Thymus (tissue), 11 donors: ENCODE data around the gene TACC2. TPM values are rescaled to one million over a fixed set of nuclear protein-coding genes. Genes with fewer than 3 reads are reported as not detected.
"Not testable (repeated sequence)": the region's sequence is repeated elsewhere in the genome, so short reads cannot be mapped to it uniquely, and the experiment has no call there.

Experiments used
- DNase-seq, 9 donors: peaks; one replicate each; pipeline ENCODE4 v3.0.0-alpha.2; 2013; ENCODE audit warnings: low spot score in 9 of 9, low read depth in 6 of 9, missing footprints in 1 of 9
- H3K27ac ChIP-seq, 2 donors: one replicate each; pipeline ENCODE4 v1.5.1; 2013; ENCODE audit warnings: control low read depth in 1 of 2, low read depth in 1 of 2, low read length in 1 of 2, mild to moderate bottlenecking in 1 of 2, moderate library complexity in 1 of 2
- H3K27me3 ChIP-seq, 2 donors: one replicate each; pipeline ENCODE4 v1.5.1; 2013; ENCODE audit warnings: low read length in 1 of 2; ENCODE audit not compliant: control insufficient read depth in 2 of 2, insufficient read depth in 1 of 2
- H3K36me3 ChIP-seq, 2 donors: one replicate each; pipeline ENCODE4 v1.5.1; 2013; ENCODE audit warnings: low read length in 1 of 2, mild to moderate bottlenecking in 1 of 2, moderate library complexity in 1 of 2; ENCODE audit not compliant: control insufficient read depth in 2 of 2, insufficient read depth in 2 of 2
- H3K4me1 ChIP-seq, 2 donors: one replicate each; pipeline ENCODE4 v1.5.1; 2013; ENCODE audit warnings: low read length in 2 of 2; ENCODE audit not compliant: control insufficient read depth in 2 of 2, insufficient read depth in 2 of 2
- H3K4me3 ChIP-seq, 2 donors: one replicate each; pipeline ENCODE4 v1.5.1; 2013; ENCODE audit warnings: low read length in 2 of 2, control low read depth in 1 of 2, mild to moderate bottlenecking in 1 of 2
- H3K9me3 ChIP-seq, 2 donors: one replicate each; pipeline ENCODE4 v1.5.1; 2013; ENCODE audit warnings: low read length in 1 of 2, mild to moderate bottlenecking in 1 of 2; ENCODE audit not compliant: control insufficient read depth in 2 of 2, insufficient read depth in 1 of 2
- WGBS: extraction: QIAGEN DNeasy Blood & Tissue Kit; methylation state at CpG from one replicate; pipeline ENCODE4 v1.1.7; 2013; 5-methylcytosine and 5-hydroxymethylcytosine counted together
- polyA plus RNA-seq: library from polyadenylated mRNA; stranded (reverse); fragments of 200-250 nt; gene quantifications from one replicate; pipeline ENCODE4 v1.2.3, GENCODE V29; 2013
- total RNA-seq: library from RNA; stranded (reverse); fragments of 120-200 nt; gene quantifications from one replicate; pipeline ENCODE4 v1.2.4, GENCODE V29; 2013
- donor health status: healthy.

TACC2 gene
- total and polyA plus RNA-seq, 2 donors = 4.6 to 57.3 TPM

DNA sequence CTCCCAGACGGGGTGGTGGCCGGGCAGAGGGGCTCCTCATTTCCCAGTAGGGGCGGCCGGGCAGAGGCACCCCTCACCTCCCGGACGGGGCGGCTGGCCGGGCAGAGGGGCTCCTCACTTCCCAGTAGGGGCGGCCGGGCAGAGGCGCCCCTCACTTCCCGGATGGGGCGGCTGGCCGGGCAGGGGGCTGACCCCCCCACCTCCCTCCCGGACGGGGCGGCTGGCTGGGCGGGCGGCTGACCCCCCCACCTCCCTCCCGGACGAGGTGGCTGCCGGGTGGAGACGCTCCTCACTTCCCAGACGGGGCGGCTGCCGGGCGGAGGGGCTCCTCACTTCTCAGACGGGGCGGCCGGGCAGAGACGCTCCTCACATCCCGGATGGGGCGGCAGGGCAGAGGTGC, 214.2 kb downstream of the TACC2 start:
- not testable (repeated sequence) for H3K4me3 ChIP-seq, H3K36me3 ChIP-seq

DNA sequence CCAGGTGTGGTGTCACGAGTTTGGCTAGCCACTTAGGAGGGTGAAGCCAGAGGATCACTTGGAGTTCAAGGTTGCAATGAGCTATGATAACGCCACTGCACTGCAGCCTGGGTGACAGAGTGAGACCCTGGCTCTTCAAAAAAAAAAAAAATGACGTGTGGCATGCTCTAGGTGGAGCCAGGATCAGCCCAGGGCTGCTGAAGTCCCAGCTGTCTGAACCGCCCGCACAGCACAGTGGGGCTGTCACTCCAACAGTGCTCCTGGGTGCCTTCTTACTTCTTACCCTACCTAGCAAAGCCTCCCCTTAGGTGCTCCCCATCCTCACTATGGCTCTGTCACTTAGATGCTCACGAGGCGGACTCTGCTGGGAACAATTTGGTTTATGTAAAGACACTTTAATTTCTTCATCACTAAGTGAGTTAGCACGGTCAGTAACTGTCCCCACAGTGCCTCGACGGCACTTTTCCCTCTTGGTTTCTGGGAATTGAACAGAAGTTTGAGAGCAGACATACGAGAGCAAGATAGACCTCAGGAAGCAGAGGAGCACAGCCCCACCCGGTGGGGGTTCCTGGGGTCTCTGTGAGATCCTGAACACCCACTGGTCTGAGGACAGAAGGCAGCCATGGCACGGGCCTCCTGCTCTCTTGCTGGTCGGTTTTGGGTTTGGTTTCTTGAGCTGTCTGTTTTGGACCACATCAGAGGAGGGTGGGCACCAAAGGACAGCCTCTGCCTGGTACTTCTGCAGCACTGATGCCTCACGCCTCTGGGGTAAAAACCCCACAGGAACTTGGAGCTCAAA, 215.9 kb downstream of the TACC2 start:
- Histone ChIP-seq H3K27ac (no peak overlapping the region), H3K9me3 (no peaks in the 10 kb centered on the region), H3K4me3 (no peak overlapping the region), H3K36me3 (no peaks in the 10 kb centered on the region), H3K4me1 (no peaks in the 10 kb centered on the region), H3K27me3 (no peaks in the 10 kb centered on the region)
- 87% methylated on average over 15 of the region's 15 CpGs for WGBS
- DNase-seq = no peak

More for the DNA sequence above, 214.2 kb downstream of the TACC2 start:
- not testable (repeated sequence) for H3K9me3 ChIP-seq, H3K27me3 ChIP-seq, DNase-seq, H3K27ac ChIP-seq, H3K4me1 ChIP-seq
- 96% methylated on average over 30 of the region's 33 CpGs for WGBS

DNA sequence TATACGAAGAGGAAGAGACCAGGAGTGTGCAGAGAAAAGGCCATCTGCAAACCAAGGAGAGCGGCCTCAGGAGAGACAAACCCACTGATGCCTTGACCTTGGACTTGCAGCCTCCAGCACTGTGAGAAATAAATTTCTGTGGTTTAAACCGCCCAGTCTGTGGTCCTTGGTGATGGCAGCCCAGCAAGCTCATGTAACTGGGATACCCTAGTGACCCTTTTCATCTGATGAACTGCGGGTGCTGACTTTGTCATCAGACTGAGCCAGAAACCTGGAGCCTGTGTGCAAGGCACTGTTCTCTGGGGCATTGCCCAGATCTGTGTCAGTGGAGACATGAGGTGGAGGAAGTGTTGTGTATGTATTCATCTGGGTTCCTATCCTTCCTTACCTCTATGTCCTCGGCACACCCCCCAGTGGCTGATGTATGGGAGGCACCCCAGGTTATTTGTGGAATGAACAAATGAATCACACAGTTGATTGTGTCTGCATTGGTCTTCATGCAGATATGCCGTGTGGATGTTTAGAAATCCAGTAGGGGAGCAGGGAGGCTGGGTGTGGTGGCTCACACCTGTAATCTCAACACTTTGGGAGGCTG, 217.6 kb downstream of the TACC2 start:
- no peaks in the 10 kb centered on the region for H3K4me1 ChIP-seq
- 95% methylated on average over 6 of the region's 6 CpGs for WGBS
- H3K27ac ChIP-seq = no peak overlapping the region
- no peaks in the 10 kb centered on the region for H3K27me3 ChIP-seq
- no peaks in the 10 kb centered on the region for H3K36me3 ChIP-seq
- H3K4me3 ChIP-seq = no peak overlapping the region
- no peak for DNase-seq
- H3K9me3 ChIP-seq = no peaks in the 10 kb centered on the region

DNA sequence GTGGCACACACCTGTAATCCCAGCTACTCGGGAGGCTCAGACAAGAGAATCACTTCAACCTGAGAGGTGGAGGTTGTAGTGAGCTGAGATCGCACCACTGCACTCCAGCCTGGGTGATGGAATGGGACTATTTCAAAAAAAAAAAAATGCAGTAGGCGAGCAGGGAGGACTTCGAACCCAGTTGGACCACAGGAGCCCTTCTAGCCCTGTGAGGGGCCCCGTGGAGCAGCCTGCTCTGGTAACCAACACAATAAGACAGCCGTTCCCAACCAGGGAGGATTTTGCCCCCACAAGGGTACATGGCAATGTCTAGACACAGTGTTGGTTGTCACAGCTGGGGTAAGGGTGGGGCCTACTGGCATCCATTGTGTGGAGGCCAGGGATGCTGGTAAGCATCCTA, 218.2 kb downstream of the TACC2 start:
- no peaks in the 10 kb centered on the region for H3K9me3 ChIP-seq
- 93% methylated on average over 6 of the region's 6 CpGs for WGBS
- DNase-seq = no peak
- H3K4me3 ChIP-seq = no peak overlapping the region
- H3K4me1 ChIP-seq = no peaks in the 10 kb centered on the region
- no peaks in the 10 kb centered on the region for H3K36me3 ChIP-seq
- H3K27me3 ChIP-seq = no peaks in the 10 kb centered on the region
- H3K27ac ChIP-seq = no peak overlapping the region

DNA sequence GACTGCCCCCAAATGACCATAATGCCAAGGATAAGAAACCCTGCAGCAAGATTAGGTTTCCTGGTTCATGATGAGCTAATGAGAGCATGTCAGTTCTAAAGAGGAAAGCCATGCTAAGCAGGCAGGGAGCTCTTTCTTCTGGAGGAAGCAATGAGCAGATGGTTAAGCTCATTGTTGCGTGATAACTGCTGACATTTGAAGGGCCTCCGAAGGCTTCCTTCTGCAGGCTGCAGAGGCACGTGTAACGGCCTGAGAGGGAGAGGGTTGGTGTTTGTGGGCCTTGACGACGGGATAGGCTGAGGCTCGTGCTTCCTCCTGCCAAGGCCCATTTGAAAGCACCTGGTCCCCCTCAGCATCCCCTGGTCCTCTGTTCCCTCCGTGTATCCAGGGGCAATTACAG, 218.6 kb downstream of the TACC2 start:
- Histone ChIP-seq H3K9me3 (no peaks in the 10 kb centered on the region), H3K36me3 (no peaks in the 10 kb centered on the region), H3K4me3 (no peak overlapping the region), H3K4me1 (no peaks in the 10 kb centered on the region), H3K27me3 (no peaks in the 10 kb centered on the region), H3K27ac (no peak overlapping the region)
- 25% methylated on average over 8 of the region's 8 CpGs for WGBS
- no peak for DNase-seq

DNA sequence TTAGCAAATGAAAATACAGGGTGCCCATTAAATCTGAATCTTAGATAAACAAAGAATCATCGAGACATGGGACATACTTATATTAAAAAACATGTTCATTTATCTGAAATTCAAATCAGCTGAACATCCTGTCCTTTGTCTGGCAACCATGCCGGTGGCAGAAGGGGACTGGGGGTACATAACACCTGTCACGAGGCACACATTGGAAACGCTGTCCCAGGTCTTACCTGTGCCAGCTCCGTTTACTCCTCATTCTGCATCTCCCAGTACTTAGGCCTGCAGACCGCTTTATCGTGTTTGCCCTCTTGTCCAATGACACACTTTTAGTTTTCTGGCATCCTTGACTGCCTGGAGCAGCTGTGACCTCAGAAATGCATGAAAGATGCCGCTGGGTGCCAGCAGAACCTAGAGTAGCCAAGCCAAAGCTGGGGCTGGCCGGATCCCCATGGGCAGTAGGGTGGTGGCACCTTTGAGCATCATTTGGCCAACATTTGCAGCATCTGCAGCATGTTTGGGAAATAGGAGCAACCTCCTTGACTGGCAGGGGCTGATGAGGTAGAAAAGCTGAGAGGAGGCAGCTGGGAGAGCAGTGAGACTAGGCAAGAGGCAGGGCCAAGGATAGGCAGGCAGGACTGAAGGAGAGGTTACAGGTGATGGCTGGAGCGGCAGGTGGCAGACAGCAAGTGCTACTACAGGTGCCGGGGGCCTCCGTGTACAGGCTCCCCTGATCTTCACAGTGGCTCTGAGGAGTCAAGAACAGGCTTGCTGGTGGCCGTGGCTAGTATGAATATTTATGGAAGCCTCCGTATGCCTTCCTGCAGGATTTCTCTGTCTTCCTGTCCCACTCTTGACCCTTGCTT, 219.8 kb downstream of the TACC2 start:
- no peak overlapping the region for H3K4me3 ChIP-seq
- H3K27me3 ChIP-seq = no peaks in the 10 kb centered on the region
- H3K4me1 ChIP-seq = no peaks in the 10 kb centered on the region
- no peaks in the 10 kb centered on the region for H3K36me3 ChIP-seq
- WGBS = 87% methylated on average over 14 of the region's 14 CpGs
- DNase-seq = no peak
- no peaks in the 10 kb centered on the region for H3K9me3 ChIP-seq
- H3K27ac ChIP-seq = no peak overlapping the region

DNA sequence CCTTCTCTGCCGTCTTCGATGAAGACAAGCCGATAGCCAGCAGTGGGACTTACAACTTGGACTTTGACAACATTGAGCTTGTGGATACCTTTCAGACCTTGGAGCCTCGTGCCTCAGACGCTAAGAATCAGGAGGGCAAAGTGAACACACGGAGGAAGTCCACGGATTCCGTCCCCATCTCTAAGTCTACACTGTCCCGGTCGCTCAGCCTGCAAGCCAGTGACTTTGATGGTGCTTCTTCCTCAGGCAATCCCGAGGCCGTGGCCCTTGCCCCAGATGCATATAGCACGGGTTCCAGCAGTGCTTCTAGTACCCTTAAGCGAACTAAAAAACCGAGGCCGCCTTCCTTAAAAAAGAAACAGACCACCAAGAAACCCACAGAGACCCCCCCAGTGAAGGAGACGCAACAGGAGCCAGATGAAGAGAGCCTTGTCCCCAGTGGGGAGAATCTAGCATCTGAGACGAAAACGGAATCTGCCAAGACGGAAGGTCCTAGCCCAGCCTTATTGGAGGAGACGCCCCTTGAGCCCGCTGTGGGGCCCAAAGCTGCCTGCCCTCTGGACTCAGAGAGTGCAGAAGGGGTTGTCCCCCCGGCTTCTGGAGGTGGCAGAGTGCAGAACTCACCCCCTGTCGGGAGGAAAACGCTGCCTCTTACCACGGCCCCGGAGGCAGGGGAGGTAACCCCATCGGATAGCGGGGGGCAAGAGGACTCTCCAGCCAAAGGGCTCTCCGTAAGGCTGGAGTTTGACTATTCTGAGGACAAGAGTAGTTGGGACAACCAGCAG, 221.7 kb downstream of the TACC2 start:
- DNase-seq = no peak
- Histone ChIP-seq H3K4me1 (no peaks in the 10 kb centered on the region), H3K4me3 (no peak overlapping the region), H3K36me3 (no peaks in the 10 kb centered on the region), H3K9me3 (no peaks in the 10 kb centered on the region), H3K27ac (no peak overlapping the region), H3K27me3 (no peaks in the 10 kb centered on the region)
- whole genome bisulfite sequencing = 96% methylated on average over 30 of the region's 30 CpGs

DNA sequence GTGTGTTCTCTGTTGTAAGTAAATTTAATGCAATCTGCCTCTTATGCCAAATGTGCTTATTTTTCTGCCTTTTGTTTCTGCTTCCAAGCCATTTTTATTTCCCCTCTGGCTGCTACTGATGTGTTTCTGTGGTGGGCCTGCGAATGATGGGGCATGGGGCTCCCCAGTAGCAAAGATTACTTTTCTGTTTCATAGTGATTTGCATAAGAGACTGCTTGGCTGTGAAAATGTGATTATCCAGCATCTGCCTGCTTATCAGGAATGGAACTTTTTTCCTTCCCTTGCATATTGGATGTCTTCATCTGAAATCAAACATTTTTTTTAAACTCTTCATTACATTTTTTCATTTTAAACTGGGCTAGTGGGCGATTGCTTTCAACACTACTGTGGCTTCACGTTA, 224.4 kb downstream of the TACC2 start:
- no peak for DNase-seq
- no peaks in the 10 kb centered on the region for H3K36me3 ChIP-seq
- 87% methylated on average over 3 of the region's 3 CpGs for WGBS

More for the DNA sequence above, 224.4 kb downstream of the TACC2 start:
- Histone ChIP-seq H3K9me3 (no peaks in the 10 kb centered on the region), H3K4me1 (no peaks in the 10 kb centered on the region), H3K27me3 (no peaks in the 10 kb centered on the region), H3K27ac (no peak overlapping the region), H3K4me3 (no peak overlapping the region)
